ENCODE measurements around the gene HIF1A.

GRCh38 chr14:61713724-61714437, 18.6 kb downstream of the HIF1A start:
- TF ChIP-seq POLR2A (IDR thresholded peaks at IDR 0.05) (no peak), CTCF (IDR thresholded peaks at IDR 0.05 in 8 of 11, conservative IDR thresholded peaks at IDR 0.05 in 3 of 11) (no peak)

All from spleen (tissue), 7 donors.